Subcutaneous abdominal adipose tissue (tissue), 5 donors: ENCODE measurements around the gene SCN4A.
A peak's percentile ranks its signal among the peaks of the same experiment; 100 is the strongest.

Experiments
- H3K27ac ChIP-seq: one replicate; pipeline ENCODE4 v1.7.0; 2013; ENCODE audit warnings: low read depth, mild to moderate bottlenecking, inconsistent platforms, low read length, moderate library complexity
- H3K27me3 ChIP-seq, 5 donors: one replicate each; pipeline ENCODE4 v1.7.0; 2013; ENCODE audit warnings: low read length in 5 of 5, inconsistent platforms in 1 of 5; ENCODE audit not compliant: control insufficient read depth in 5 of 5, insufficient read depth in 4 of 5
- H3K36me3 ChIP-seq, 5 donors: one replicate each; pipeline ENCODE4 v1.7.0; 2013; ENCODE audit warnings: low read length in 5 of 5; ENCODE audit not compliant: control insufficient read depth in 5 of 5, insufficient read depth in 5 of 5
- H3K4me1 ChIP-seq, 5 donors: one replicate each; pipeline ENCODE4 v1.7.0; 2013; ENCODE audit warnings: low read length in 5 of 5, mild to moderate bottlenecking in 3 of 5, moderate library complexity in 1 of 5; ENCODE audit not compliant: control insufficient read depth in 5 of 5, insufficient read depth in 5 of 5
- H3K4me3 ChIP-seq, 5 donors: one replicate each; pipeline ENCODE4 v1.7.0; 2013; ENCODE audit warnings: low read length in 5 of 5, low read depth in 1 of 5
- H3K9ac ChIP-seq, 5 donors: one replicate each; pipeline ENCODE4 v1.7.0; 2013; ENCODE audit warnings: low read length in 5 of 5, mild to moderate bottlenecking in 4 of 5, moderate library complexity in 3 of 5
- H3K9me3 ChIP-seq, 5 donors: one replicate each; pipeline ENCODE4 v1.7.0; 2013; ENCODE audit warnings: low read length in 5 of 5; ENCODE audit not compliant: control insufficient read depth in 5 of 5
- donor health status: healthy.
- donor health status: healthy.
- donor health status: healthy.
- donor health status: healthy.
- donor health status: healthy.

Gene SCN4A

DNA sequence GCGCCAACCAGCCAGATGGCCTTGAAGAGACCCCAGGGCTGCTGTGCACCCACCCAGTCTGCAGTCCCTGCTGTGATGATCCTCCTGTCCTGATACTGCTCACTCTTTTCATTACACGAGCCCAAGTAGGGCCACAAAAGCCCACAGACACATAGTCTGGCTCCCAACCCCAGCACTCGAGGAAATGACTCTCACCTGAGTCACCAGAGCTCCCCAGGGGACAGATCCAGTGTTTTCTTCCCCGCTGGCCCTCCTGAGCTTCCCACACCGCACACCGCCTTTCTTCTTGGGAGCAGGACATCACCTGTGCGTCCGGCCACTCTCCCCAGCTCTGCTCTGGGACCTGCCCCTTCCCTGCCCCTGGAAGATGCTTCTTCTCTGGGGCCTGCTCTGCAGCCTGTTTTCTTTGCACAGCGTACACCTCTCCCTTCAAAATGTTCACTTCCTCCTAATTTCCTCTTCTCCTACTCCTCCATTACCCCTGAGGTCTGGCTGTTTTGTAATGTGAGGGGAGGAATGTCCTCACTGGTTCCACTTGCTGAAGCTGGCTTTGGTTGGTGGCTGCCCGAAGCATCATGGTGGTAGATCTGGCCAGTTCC, 2.0 kb upstream of the SCN4A start:
- no peak overlapping the region for H3K9ac ChIP-seq
- H3K36me3 ChIP-seq = no peaks in the 10 kb centered on the region
- H3K9me3 ChIP-seq = no peaks in the 10 kb centered on the region
- no peak overlapping the region for H3K4me3 ChIP-seq
- peaks cover 0 to 62% (median 7%) of the 10 kb centered on the region in 5 donors for H3K4me1 ChIP-seq
- no peak overlapping the region for H3K27ac ChIP-seq
- H3K27me3 ChIP-seq = peaks cover 0 to 15% (median 6%) of the 10 kb centered on the region in 5 donors

DNA sequence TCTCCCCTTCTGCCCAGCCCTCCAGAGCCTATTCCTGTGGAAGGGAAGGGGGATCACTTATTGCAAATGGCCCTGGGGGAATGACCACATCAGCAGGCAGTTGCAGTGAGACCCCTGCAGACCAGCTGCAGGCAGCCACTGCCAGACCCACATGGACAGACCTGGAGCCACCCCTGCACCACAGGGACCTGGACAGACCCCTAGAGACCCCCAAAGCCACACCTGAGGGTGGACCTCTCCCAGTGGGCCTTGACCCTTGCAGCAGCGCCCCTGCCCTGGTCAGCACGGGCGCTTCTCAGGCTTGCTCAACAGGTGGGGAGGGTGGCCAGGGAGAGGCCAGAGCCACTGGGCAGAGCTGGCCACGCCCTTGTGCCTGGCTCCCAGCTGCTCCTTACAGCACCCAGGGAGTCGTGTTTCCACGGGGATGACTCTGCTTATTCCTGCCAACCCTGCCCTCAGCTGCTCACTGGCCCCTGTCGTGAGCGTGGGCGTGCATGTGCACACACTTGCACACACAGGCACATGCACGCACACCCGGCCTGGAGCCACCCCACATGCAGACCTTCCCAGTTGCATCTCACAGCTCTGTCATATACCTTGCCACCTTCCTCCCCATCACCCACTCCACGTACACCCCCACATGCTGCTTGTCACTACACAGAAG, 1.3 kb upstream of the SCN4A start:
- Histone ChIP-seq H3K36me3 (no peaks in the 10 kb centered on the region), H3K27ac (no peak overlapping the region), H3K9ac (no peak overlapping the region), H3K4me3 (no peak overlapping the region), H3K27me3 (peaks cover 0 to 15% (median 6%) of the 10 kb centered on the region in 5 donors), H3K4me1 (peaks cover 0 to 56% (median 7%) of the 10 kb centered on the region in 5 donors), H3K9me3 (no peaks in the 10 kb centered on the region)

DNA sequence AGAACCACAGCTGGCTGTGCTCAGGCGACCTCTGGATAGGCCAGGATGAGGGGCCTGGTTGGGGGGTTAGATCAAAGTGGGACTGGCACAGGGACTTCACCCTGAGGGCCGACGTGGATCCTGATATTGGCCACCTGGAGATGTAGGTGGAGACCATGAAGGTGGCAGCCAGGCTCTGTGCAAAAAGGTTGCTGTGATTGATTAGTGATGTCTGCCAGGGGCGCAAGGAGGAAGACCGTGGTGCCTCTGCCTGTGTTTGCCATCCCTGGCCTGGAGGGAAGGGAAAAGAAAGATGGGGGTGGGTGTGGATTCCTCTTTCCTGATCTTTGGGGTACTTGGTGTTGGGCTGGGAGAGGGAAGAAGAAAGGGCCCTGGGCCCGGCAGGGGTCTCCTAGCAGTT, 529 bp upstream of the SCN4A start:
- Histone ChIP-seq H3K27me3 (peaks cover 0 to 15% (median 6%) of the 10 kb centered on the region in 5 donors), H3K27ac (no peak overlapping the region), H3K4me1 (peaks cover 0 to 48% (median 7%) of the 10 kb centered on the region in 5 donors), H3K4me3 (no peak overlapping the region), H3K9me3 (no peaks in the 10 kb centered on the region), H3K9ac (no peak overlapping the region), H3K36me3 (no peaks in the 10 kb centered on the region)

DNA sequence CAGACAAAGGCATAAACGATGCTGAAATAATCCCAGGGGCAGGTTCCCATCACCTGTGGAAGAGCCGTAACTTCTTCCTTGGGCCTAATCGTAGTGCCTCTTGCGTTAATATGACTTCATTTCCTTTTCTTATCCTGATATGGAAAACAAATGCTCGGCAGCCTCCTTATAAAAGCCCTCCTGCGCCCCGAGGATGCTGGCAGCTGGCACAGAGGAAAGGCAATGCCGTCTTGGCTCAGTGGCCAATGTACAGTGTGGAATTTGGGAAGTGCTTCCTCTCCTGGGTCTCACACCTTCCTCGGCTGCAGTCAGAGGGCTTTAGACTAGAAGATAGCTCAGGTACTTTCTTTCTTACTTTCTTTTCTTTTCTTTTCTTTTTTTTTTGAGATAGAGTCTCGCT, 3.4 kb downstream of the SCN4A start:
- no peaks in the 10 kb centered on the region for H3K36me3 ChIP-seq
- H3K4me1 ChIP-seq = peaks cover 0 to 26% (median 3%) of the 10 kb centered on the region in 5 donors
- H3K4me3 ChIP-seq = no peak overlapping the region
- H3K9me3 ChIP-seq = no peaks in the 10 kb centered on the region
- H3K9ac ChIP-seq = no peak overlapping the region
- peaks cover 0 to 6% (median 3%) of the 10 kb centered on the region in 5 donors for H3K27me3 ChIP-seq
- H3K27ac ChIP-seq = no peak overlapping the region

DNA sequence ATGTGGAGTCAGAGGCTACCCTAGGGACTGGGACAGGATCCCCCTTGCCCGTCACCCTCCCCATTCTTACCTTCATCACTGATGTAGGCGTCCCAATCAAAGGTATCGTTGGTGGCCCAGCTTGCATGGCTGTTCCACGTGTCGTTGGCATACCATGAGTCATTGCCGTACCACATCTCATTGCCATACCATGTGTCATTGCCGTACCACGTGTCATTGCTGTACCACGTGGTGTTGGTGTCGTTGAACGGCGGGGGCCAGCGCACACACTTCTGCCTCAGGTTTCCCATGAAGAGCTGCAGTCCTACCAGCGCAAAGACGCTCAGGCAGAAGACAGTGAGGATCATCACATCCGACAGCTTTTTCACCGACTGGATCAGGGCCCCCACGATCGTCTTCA, 4.8 kb downstream of the SCN4A start:
- Histone ChIP-seq H3K4me3 (no peak overlapping the region), H3K4me1 (peaks cover 0 to 33% (median 3%) of the 10 kb centered on the region in 5 donors), H3K27me3 (no peaks in the 10 kb centered on the region)

DNA sequence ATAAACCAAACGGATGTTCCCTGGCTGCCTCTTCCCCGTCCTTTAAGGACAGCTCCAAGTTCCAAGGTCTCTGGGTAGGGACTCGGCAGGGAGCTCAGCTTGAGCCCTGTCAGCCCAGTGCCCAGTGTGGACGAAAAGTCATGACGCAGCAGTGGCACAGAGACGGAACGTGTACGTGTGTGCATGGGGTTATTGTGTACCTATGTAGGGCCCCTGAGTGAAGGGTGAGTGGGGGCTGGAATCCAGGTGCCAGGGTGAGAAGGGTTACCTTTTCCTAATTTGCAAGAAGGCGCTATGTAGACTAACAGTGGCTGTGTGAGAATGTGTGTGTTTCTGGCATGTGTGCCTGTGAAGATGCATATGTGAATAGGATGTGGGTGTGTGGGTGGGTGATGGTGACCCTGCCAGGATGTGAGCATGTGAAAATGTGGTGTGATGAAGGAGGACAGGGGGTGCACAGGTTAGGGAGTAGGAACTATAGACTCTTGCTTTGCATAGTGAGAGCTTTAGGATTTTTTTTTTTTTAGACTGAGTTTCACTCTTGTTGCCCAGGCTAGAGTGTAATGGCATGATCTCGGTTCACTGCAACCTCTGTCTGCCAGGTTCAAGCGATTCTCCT, 6.0 kb downstream of the SCN4A start:
- no peak overlapping the region for H3K9ac ChIP-seq

More for the DNA sequence above, 4.8 kb downstream of the SCN4A start:
- Histone ChIP-seq H3K27ac (no peak overlapping the region), H3K9ac (no peak overlapping the region), H3K9me3 (no peaks in the 10 kb centered on the region), H3K36me3 (no peaks in the 10 kb centered on the region)

DNA sequence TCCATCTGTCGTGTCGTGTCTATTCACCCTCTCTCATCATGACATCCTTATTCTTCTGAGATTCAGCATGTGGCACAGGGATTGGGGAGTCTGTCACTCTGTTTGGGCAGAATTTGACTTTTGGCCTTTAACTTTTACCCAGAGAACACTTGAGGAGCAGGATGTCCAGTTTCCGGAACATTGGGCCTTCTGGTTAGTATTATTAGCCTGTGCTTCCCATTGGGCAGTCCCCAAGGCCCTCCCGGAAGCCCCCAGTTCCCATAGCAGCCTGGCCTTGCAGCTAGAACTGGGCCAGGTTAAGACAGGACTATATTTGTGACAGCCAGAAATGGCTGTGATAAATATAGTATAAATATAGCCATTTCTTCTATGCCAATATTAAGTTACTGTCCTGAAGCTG, 9.6 kb downstream of the SCN4A start:
- peaks cover 0 to 2% (median 0%) of the 10 kb centered on the region in 5 donors for H3K36me3 ChIP-seq
- no peaks in the 10 kb centered on the region for H3K27me3 ChIP-seq
- peak overlapping the region in 2 of 5 donors; percentile 13 to 37 for H3K4me3 ChIP-seq
- H3K9me3 ChIP-seq = no peaks in the 10 kb centered on the region
- peaks cover 8 to 50% (median 28%) of the 10 kb centered on the region in 5 donors for H3K4me1 ChIP-seq
- H3K9ac ChIP-seq = peak overlapping the region in 2 of 5 donors; percentile 34 to 72
- peak overlapping the region; percentile 84 for H3K27ac ChIP-seq

More for the DNA sequence above, 6.0 kb downstream of the SCN4A start:
- no peaks in the 10 kb centered on the region for H3K36me3 ChIP-seq
- peaks cover 3 to 44% (median 13%) of the 10 kb centered on the region in 5 donors for H3K4me1 ChIP-seq
- H3K27ac ChIP-seq = no peak overlapping the region
- no peaks in the 10 kb centered on the region for H3K27me3 ChIP-seq
- H3K4me3 ChIP-seq = no peak overlapping the region
- H3K9me3 ChIP-seq = no peaks in the 10 kb centered on the region

DNA sequence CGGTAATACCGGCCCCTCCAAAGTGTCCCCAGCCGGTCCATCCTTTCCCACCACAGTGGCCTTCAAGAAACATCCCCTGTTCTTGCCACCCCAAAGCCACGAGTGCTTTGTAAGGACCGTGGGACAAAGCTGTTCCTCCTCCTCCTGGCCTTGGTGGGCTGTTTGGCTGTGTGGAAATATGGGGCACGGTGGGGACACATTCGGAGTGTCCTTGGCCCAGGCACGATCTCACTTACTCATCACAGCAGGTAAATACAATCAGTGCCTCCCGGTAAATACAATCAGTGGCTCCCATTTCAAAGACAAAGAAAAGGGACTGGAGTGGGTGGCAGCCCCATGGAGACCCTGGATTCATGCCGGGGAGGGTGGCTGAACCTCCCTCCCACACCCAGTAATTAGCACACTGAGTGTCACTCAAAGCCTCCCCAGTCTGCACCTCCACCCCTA, 10.4 kb downstream of the SCN4A start:
- Histone ChIP-seq H3K36me3 (peaks cover 0 to 3% (median 1%) of the 10 kb centered on the region in 5 donors), H3K9ac (peak overlapping the region in 4 of 5 donors; percentile 9 to 72 (median 36)), H3K4me3 (peak overlapping the region in 4 of 5 donors; percentile 6 to 37 (median 15)), H3K27ac (peak overlapping the region; percentile 84), H3K4me1 (peaks cover 8 to 52% (median 28%) of the 10 kb centered on the region in 5 donors), H3K27me3 (no peaks in the 10 kb centered on the region), H3K9me3 (no peaks in the 10 kb centered on the region)

DNA sequence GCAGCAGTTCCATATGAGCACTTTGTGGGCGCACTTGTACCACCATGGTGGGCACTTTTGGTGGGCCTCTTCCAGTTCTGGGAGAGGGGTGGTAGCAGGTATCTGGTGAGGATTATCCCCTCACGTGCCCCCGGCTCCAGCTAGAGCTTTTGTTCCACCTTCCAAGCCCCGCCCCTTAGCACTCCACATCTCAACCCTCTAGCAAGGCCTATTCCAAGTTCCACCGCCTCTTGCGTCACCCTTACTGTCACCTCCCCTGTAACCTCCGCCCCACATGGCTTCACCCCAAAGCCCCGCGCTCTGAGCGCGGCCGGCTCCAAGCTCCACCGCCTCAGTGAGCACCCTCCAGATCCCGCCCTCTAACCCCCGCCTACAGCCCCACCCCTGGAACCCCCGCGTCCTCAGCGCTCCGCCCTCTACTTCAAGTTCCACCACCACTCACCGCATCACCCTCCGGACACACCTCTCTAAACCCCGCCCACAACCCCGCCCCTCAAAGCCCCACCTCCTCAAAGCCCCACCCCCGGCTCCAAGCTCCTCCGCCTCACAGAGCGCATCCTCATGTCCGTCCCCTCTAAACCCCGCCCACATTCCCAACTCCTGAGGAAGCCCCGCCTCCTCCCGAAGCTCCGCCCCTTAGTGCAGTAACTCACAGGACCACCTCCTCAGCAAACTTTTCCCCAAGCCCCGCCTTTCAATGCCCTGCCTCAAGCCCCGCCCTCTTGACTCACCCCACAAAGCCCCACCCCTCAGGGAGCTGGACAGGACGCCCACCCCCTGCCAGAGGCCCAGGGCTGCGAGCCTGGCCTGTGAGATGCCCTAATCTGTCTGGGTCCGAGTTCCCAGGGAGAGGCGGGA, 11.1 kb downstream of the SCN4A start:
- H3K27ac ChIP-seq = peak overlapping the region; percentile 84
- no peaks in the 10 kb centered on the region for H3K9me3 ChIP-seq
- no peaks in the 10 kb centered on the region for H3K27me3 ChIP-seq
- peaks cover 8 to 57% (median 28%) of the 10 kb centered on the region in 5 donors for H3K4me1 ChIP-seq
- H3K36me3 ChIP-seq = peaks cover 0 to 8% (median 5%) of the 10 kb centered on the region in 5 donors
- peak overlapping the region in 2 of 5 donors; percentile 55 to 79 for H3K9ac ChIP-seq
- peak overlapping the region; percentile 52 to 81 (median 76) for H3K4me3 ChIP-seq
